VCaP (cell line): ENCODE data around the gene ERI3.
A peak's percentile ranks its signal among the peaks of the same experiment; 100 is the strongest.

Source experiments
- H3K27ac ChIP-seq: fragments of 450-650 bp; 2 replicates; pipeline ENCODE4 v1.5.1; 2017
- CTCF ChIP-seq: fragments of 450-650 bp; conservative IDR thresholded peaks from 2 replicates; pipeline ENCODE4 v1.5.1; 2017; ENCODE audit warnings: mild to moderate bottlenecking, moderate library complexity

The ERI3 gene

GRCh38 chr1:44301442-44301841, 53.6 kb downstream of the ERI3 start:
- no peak overlapping the region for H3K27ac ChIP-seq
- no peak for TF ChIP-seq CTCF

GRCh38 chr1:44300852-44301251, 54.2 kb downstream of the ERI3 start:
- no peak for TF ChIP-seq CTCF
- H3K27ac ChIP-seq, result no peak overlapping the region

- H3K27ac ChIP-seq, result no peak overlapping the region
- no peak for TF ChIP-seq CTCF
These were observed 57.2 kb downstream of the ERI3 start for GRCh38 chr1:44297695-44298400.

GRCh38 chr1:44296806-44297205, 58.3 kb downstream of the ERI3 start:
- H3K27ac ChIP-seq, result no peak overlapping the region

GRCh38 chr1:44296086-44296485, 59.0 kb downstream of the ERI3 start:
- TF ChIP-seq CTCF, result no peak
- H3K27ac ChIP-seq, result no peak overlapping the region

More at GRCh38 chr1:44296806-44297205, 58.3 kb downstream of the ERI3 start:
- no peak for TF ChIP-seq CTCF

GRCh38 chr1:44294588-44295007, 60.5 kb downstream of the ERI3 start:
- H3K27ac ChIP-seq, result peak overlapping the region; percentile 43
- TF ChIP-seq CTCF, result no peak

- TF ChIP-seq CTCF, result peak; percentile 40
- peak overlapping the region; percentile 43 for H3K27ac ChIP-seq
These were observed 61.2 kb downstream of the ERI3 start for GRCh38 chr1:44293761-44294315.
